Duodenal mucosa (tissue), 2 donors: ENCODE data around the gene OSBP.

ENCODE experiments used
- H3K27ac ChIP-seq: one replicate; pipeline ENCODE4 v1.7.0; 2013; ENCODE audit warnings: low read depth, low read length
- H3K27me3 ChIP-seq, 2 donors: one replicate each; pipeline ENCODE4 v1.7.0; 2013; ENCODE audit warnings: low read length in 2 of 2, control low read depth in 1 of 2; ENCODE audit not compliant: insufficient read depth in 2 of 2, control insufficient read depth in 1 of 2
- H3K36me3 ChIP-seq, 2 donors: one replicate each; pipeline ENCODE4 v1.7.0; 2013; ENCODE audit warnings: low read length in 2 of 2, control low read depth in 1 of 2; ENCODE audit not compliant: insufficient read depth in 2 of 2, control insufficient read depth in 1 of 2
- H3K4me1 ChIP-seq, 2 donors: one replicate each; pipeline ENCODE4 v1.7.0; 2013; ENCODE audit warnings: low read length in 2 of 2, control low read depth in 1 of 2; ENCODE audit not compliant: insufficient read depth in 2 of 2, control insufficient read depth in 1 of 2
- H3K4me3 ChIP-seq, 2 donors: one replicate each; pipeline ENCODE4 v1.7.0; 2013; ENCODE audit warnings: low read length in 2 of 2, low read depth in 1 of 2
- H3K9ac ChIP-seq, 2 donors: one replicate each; pipeline ENCODE4 v1.7.0; 2013; ENCODE audit warnings: low read length in 2 of 2, low read depth in 1 of 2
- H3K9me3 ChIP-seq, 2 donors: one replicate each; pipeline ENCODE4 v1.7.0; 2013; ENCODE audit warnings: low read length in 2 of 2, control low read depth in 1 of 2; ENCODE audit not compliant: control insufficient read depth in 1 of 2

The OSBP gene

GRCh38 chr11:59607703-59608454, 7.7 kb downstream of the OSBP start:
- Histone ChIP-seq H3K9ac (no peak overlapping the region), H3K27ac (no peak overlapping the region), H3K4me3 (no peak overlapping the region), H3K36me3 (peaks cover 52 to 73% of the 10 kb centered on the region in 2 donors), H3K9me3 (no peaks in the 10 kb centered on the region), H3K4me1 (peaks cover 19 to 23% of the 10 kb centered on the region in 2 donors), H3K27me3 (no peaks in the 10 kb centered on the region)

GRCh38 chr11:59602432-59602831, 13.1 kb downstream of the OSBP start:
- Histone ChIP-seq H3K4me1 (no peaks in the 10 kb centered on the region), H3K9ac (no peak overlapping the region), H3K27me3 (no peaks in the 10 kb centered on the region), H3K36me3 (peaks cover 70 to 95% of the 10 kb centered on the region in 2 donors), H3K27ac (no peak overlapping the region), H3K4me3 (no peak overlapping the region), H3K9me3 (no peaks in the 10 kb centered on the region)

- Histone ChIP-seq H3K27ac (no peak overlapping the region), H3K9me3 (no peaks in the 10 kb centered on the region), H3K27me3 (no peaks in the 10 kb centered on the region), H3K4me3 (no peak overlapping the region), H3K9ac (no peak overlapping the region), H3K4me1 (no peaks in the 10 kb centered on the region), H3K36me3 (peaks cover 63 to 94% of the 10 kb centered on the region in 2 donors)
Measured at GRCh38 chr11:59601788-59602187, 13.8 kb downstream of the OSBP start.

- no peaks in the 10 kb centered on the region for H3K4me1 ChIP-seq
- H3K4me3 ChIP-seq, result no peak overlapping the region
- H3K27me3 ChIP-seq, result no peaks in the 10 kb centered on the region
- no peaks in the 10 kb centered on the region for H3K9me3 ChIP-seq
- H3K36me3 ChIP-seq, result peaks cover 59 to 91% of the 10 kb centered on the region in 2 donors
- no peak overlapping the region for H3K27ac ChIP-seq
- no peak overlapping the region for H3K9ac ChIP-seq
Measured at GRCh38 chr11:59600636-59601035, 14.9 kb downstream of the OSBP start.

- Histone ChIP-seq H3K27ac (no peak overlapping the region), H3K36me3 (peaks cover 58 to 91% of the 10 kb centered on the region in 2 donors), H3K9me3 (no peaks in the 10 kb centered on the region)
Measured at GRCh38 chr11:59600234-59600633, 15.3 kb downstream of the OSBP start.

GRCh38 chr11:59598961-59599360, 16.6 kb downstream of the OSBP start:
- H3K4me1 ChIP-seq, result no peaks in the 10 kb centered on the region
- H3K9ac ChIP-seq, result no peak overlapping the region
- H3K4me3 ChIP-seq, result no peak overlapping the region
- no peak overlapping the region for H3K27ac ChIP-seq
- H3K9me3 ChIP-seq, result no peaks in the 10 kb centered on the region
- no peaks in the 10 kb centered on the region for H3K27me3 ChIP-seq
- H3K36me3 ChIP-seq, result peaks cover 66 to 92% of the 10 kb centered on the region in 2 donors

More at GRCh38 chr11:59600234-59600633, 15.3 kb downstream of the OSBP start:
- Histone ChIP-seq H3K27me3 (no peaks in the 10 kb centered on the region), H3K9ac (no peak overlapping the region), H3K4me3 (no peak overlapping the region), H3K4me1 (no peaks in the 10 kb centered on the region)

- Histone ChIP-seq H3K4me3 (no peak overlapping the region), H3K9ac (no peak overlapping the region), H3K27ac (no peak overlapping the region), H3K27me3 (no peaks in the 10 kb centered on the region), H3K9me3 (no peaks in the 10 kb centered on the region), H3K4me1 (peaks cover 0 to 5% of the 10 kb centered on the region in 2 donors), H3K36me3 (peaks cover 34 to 65% of the 10 kb centered on the region in 2 donors)
Measured at GRCh38 chr11:59584294-59584693, 31.3 kb downstream of the OSBP start.

GRCh38 chr11:59582006-59582405, 33.6 kb downstream of the OSBP start:
- Histone ChIP-seq H3K4me1 (peaks cover 0 to 5% of the 10 kb centered on the region in 2 donors), H3K36me3 (peaks cover 39 to 70% of the 10 kb centered on the region in 2 donors), H3K9ac (no peak overlapping the region), H3K4me3 (no peak overlapping the region), H3K9me3 (no peaks in the 10 kb centered on the region), H3K27ac (no peak overlapping the region), H3K27me3 (no peaks in the 10 kb centered on the region)

GRCh38 chr11:59578369-59578768, 37.2 kb downstream of the OSBP start:
- Histone ChIP-seq H3K27ac (no peak overlapping the region), H3K27me3 (no peaks in the 10 kb centered on the region), H3K36me3 (peaks cover 56 to 81% of the 10 kb centered on the region in 2 donors), H3K9me3 (no peaks in the 10 kb centered on the region), H3K9ac (no peak overlapping the region), H3K4me3 (no peak overlapping the region), H3K4me1 (peaks cover 0 to 5% of the 10 kb centered on the region in 2 donors)

GRCh38 chr11:59575505-59575904, 40.1 kb downstream of the OSBP start:
- H3K36me3 ChIP-seq, result peaks cover 37 to 58% of the 10 kb centered on the region in 2 donors

More at GRCh38 chr11:59575505-59575904, 40.1 kb downstream of the OSBP start:
- H3K4me3 ChIP-seq, result no peak overlapping the region
- H3K9ac ChIP-seq, result no peak overlapping the region
- H3K27me3 ChIP-seq, result no peaks in the 10 kb centered on the region
- H3K9me3 ChIP-seq, result no peaks in the 10 kb centered on the region
- no peak overlapping the region for H3K27ac ChIP-seq
- H3K4me1 ChIP-seq, result no peaks in the 10 kb centered on the region
